SK-N-SH treated with all-trans-retinoic acid at 6 μM for 48 hours (cell line): ENCODE data around the gene CLN5.
"Not testable (repeated sequence)": the region's sequence is repeated elsewhere in the genome, so short reads cannot be mapped to it uniquely, and the experiment has no call there.

ENCODE experiments used
- ARNTL ChIP-seq: fragments of 450-650 bp; formaldehyde crosslinking; IDR thresholded peaks from 2 replicates; pipeline ENCODE4 v1.5.0; 2020; ENCODE audit warnings: low read depth, mild to moderate bottlenecking, moderate library complexity, borderline replicate concordance
- BACH2 ChIP-seq: fragments of 250-450 bp; sonication (Bioruptor Pico); IDR thresholded peaks from 2 replicates; pipeline ENCODE4 v1.9.0; 2021; ENCODE audit warnings: mild to moderate bottlenecking, borderline replicate concordance
- GLIS3 ChIP-seq: fragments of 250-450 bp; sonication (Bioruptor Pico); IDR thresholded peaks from 2 replicates; pipeline ENCODE4 v1.5.0; 2020; ENCODE audit warnings: mild to moderate bottlenecking, moderate library complexity
- PPARA ChIP-seq: fragments of 250-450 bp; sonication (Bioruptor Pico); IDR thresholded peaks from 2 replicates; pipeline ENCODE4 v1.5.0; 2020; ENCODE audit warnings: mild to moderate bottlenecking, borderline replicate concordance
- RARB ChIP-seq: fragments of 250-450 bp; sonication (Bioruptor Pico); IDR thresholded peaks from 2 replicates; pipeline ENCODE4 v1.8.0; 2021; ENCODE audit warnings: mild to moderate bottlenecking, moderate library complexity
- TCF4 ChIP-seq: fragments of 250-450 bp; sonication (Bioruptor Pico); IDR thresholded peaks from 2 replicates; pipeline ENCODE4 v1.8.0; 2021; ENCODE audit warnings: mild to moderate bottlenecking, moderate library complexity, borderline replicate concordance
- ZC3H10 ChIP-seq: fragments of 250-450 bp; sonication (Bioruptor Pico); IDR thresholded peaks from 2 replicates; pipeline ENCODE4 v1.5.1; 2021; ENCODE audit warnings: mild to moderate bottlenecking, moderate library complexity
- ZFP30 ChIP-seq: fragments of 450-650 bp; formaldehyde crosslinking; IDR thresholded peaks from 2 replicates; pipeline ENCODE4 v1.5.0; 2022; ENCODE audit warnings: mild to moderate bottlenecking, moderate library complexity
- ZNF565 ChIP-seq: fragments of 450-650 bp; formaldehyde crosslinking; conservative IDR thresholded peaks from 2 replicates; pipeline ENCODE4 v1.5.0; 2020; ENCODE audit warnings: low read depth, mild to moderate bottlenecking, moderate library complexity
- ZNF70 ChIP-seq: fragments of 450-650 bp; formaldehyde crosslinking; IDR thresholded peaks from 2 replicates; pipeline ENCODE4 v1.5.0; 2020; ENCODE audit warnings: mild to moderate bottlenecking, moderate library complexity
- TF ChIP-seq, protein P1 (sequence below): fragments of 250-450 bp; sonication (Bioruptor Pico); IDR thresholded peaks from 2 replicates; pipeline ENCODE4 v1.8.0; 2020; ENCODE audit warnings: mild to moderate bottlenecking, moderate library complexity, borderline replicate concordance

DNA sequence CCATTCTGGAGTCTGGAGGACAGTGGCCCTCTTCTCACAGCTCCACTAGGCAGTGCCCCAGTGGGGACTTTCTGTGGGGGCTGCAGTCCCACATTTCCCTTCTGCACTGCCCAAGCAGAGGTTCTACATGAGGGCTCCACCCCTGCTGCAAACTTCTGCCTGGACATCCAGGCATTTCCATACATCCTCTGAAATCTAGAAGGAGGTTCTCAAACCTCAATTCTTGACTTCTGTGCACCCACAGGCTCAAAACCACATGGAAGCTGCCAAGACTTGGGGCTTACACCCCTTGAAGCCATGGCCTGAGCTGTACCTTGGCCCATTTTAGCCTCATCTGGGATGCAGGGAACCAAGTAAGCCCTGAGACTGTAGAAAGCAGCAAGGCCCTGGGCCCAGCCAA is 32.1 kb upstream of the CLN5 start:
- TF ChIP-seq ZNF70; BACH2 (CRISPR knock-in tag); ZFP30 (CRISPR knock-in tag); TCF4 (CRISPR knock-in tag); PPARA (CRISPR knock-in tag); ARNTL (CRISPR knock-in tag); ZNF565 (CRISPR knock-in tag); RARB; ZC3H10 (CRISPR knock-in tag); GLIS3 (CRISPR knock-in tag): not testable (repeated sequence)
- TF ChIP-seq, protein P1, sequence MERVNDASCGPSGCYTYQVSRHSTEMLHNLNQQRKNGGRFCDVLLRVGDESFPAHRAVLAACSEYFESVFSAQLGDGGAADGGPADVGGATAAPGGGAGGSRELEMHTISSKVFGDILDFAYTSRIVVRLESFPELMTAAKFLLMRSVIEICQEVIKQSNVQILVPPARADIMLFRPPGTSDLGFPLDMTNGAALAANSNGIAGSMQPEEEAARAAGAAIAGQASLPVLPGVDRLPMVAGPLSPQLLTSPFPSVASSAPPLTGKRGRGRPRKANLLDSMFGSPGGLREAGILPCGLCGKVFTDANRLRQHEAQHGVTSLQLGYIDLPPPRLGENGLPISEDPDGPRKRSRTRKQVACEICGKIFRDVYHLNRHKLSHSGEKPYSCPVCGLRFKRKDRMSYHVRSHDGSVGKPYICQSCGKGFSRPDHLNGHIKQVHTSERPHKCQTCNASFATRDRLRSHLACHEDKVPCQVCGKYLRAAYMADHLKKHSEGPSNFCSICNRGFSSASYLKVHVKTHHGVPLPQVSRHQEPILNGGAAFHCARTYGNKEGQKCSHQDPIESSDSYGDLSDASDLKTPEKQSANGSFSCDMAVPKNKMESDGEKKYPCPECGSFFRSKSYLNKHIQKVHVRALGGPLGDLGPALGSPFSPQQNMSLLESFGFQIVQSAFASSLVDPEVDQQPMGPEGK: not testable (repeated sequence)
